Mesenchymal stem cell (in vitro differentiated cells and primary cell): ENCODE results near the gene PCSK7.
"Not testable (repeated sequence)": the region's sequence is repeated elsewhere in the genome, so short reads cannot be mapped to it uniquely, and the experiment has no call there.

Experiments used
- DNase-seq: peaks from one replicate; pipeline ENCODE4 v3.0.0-alpha.2; 2013
- H2AFZ ChIP-seq: one replicate; pipeline ENCODE4 v1.6.1; 2013; ENCODE audit warnings: low read depth, mild to moderate bottlenecking, control low read depth, inconsistent platforms, low read length, moderate library complexity
- H2AK5ac ChIP-seq: 2 replicates; pipeline ENCODE4 v1.6.1; 2013; ENCODE audit warnings: low read length, moderate library complexity, mild to moderate bottlenecking, inconsistent platforms; ENCODE audit not compliant: severe bottlenecking
- H2BK120ac ChIP-seq: one replicate; pipeline ENCODE4 v1.6.1; 2013; ENCODE audit warnings: low read depth, mild to moderate bottlenecking, inconsistent platforms, low read length, moderate library complexity
- H2BK12ac ChIP-seq, 2 experiments: one replicate each; pipeline ENCODE4 v1.6.1; 2013; ENCODE audit warnings: inconsistent platforms in 2 of 2, low read length in 2 of 2, mild to moderate bottlenecking in 2 of 2, moderate library complexity in 2 of 2, control low read depth in 1 of 2
- H2BK15ac ChIP-seq: one replicate; pipeline ENCODE4 v1.6.1; 2013; ENCODE audit warnings: mild to moderate bottlenecking, low read depth, inconsistent platforms; ENCODE audit not compliant: poor library complexity, severe bottlenecking
- H2BK5ac ChIP-seq: 2 replicates; pipeline ENCODE4 v1.6.1; 2013; ENCODE audit warnings: low read depth, mild to moderate bottlenecking, low read length, control low read depth, inconsistent platforms; ENCODE audit not compliant: poor library complexity, severe bottlenecking
- H3K14ac ChIP-seq, 2 experiments: one replicate each; pipeline ENCODE4 v1.6.1; 2013; ENCODE audit warnings: inconsistent platforms in 2 of 2, low read length in 2 of 2, control low read depth in 1 of 2, mild to moderate bottlenecking in 1 of 2, moderate library complexity in 1 of 2
- H3K18ac ChIP-seq, 2 experiments: one replicate each; pipeline ENCODE4 v1.6.1; 2013; ENCODE audit warnings: inconsistent platforms in 2 of 2, low read length in 2 of 2, control low read depth in 1 of 2, low read depth in 1 of 2, mild to moderate bottlenecking in 1 of 2
- H3K23ac ChIP-seq, 2 experiments: one replicate each; pipeline ENCODE4 v1.6.1; 2013; ENCODE audit warnings: inconsistent platforms in 2 of 2, low read length in 2 of 2, mild to moderate bottlenecking in 2 of 2, moderate library complexity in 2 of 2, control low read depth in 1 of 2
- H3K27ac ChIP-seq: 2 replicates; pipeline ENCODE4 v1.5.1; 2013; ENCODE audit warnings: mild to moderate bottlenecking, moderate library complexity, low read length, control low read depth, inconsistent platforms; ENCODE audit not compliant: poor library complexity, severe bottlenecking
- H3K27me3 ChIP-seq, 2 experiments: 2 replicates each; pipeline versions ENCODE4 v1.6.1 to v1.7.0; 2013; ENCODE audit warnings: low read length in 2 of 2, mild to moderate bottlenecking in 2 of 2, moderate library complexity in 2 of 2, control low read depth in 1 of 2, inconsistent platforms in 1 of 2; ENCODE audit not compliant: control insufficient read depth in 1 of 2, insufficient read depth in 1 of 2
- H3K36me3 ChIP-seq, 2 experiments: 2 replicates each; pipeline versions ENCODE4 v1.6.1 to v1.7.0; 2013; ENCODE audit warnings: low read length in 2 of 2, control low read depth in 1 of 2, inconsistent platforms in 1 of 2, low read depth in 1 of 2, mild to moderate bottlenecking in 1 of 2; ENCODE audit not compliant: insufficient read depth in 2 of 2, control insufficient read depth in 1 of 2
- H3K4ac ChIP-seq, 2 experiments: one replicate each; pipeline ENCODE4 v1.6.1; 2013; ENCODE audit warnings: inconsistent platforms in 2 of 2, low read length in 2 of 2, mild to moderate bottlenecking in 2 of 2, moderate library complexity in 2 of 2, control low read depth in 1 of 2, low read depth in 1 of 2
- H3K4me1 ChIP-seq: 2 replicates; pipeline ENCODE4 v1.6.1; 2013; ENCODE audit warnings: low read depth, low read length, control low read depth; ENCODE audit not compliant: control insufficient read depth, insufficient read depth
- H3K4me2 ChIP-seq: 2 replicates; pipeline ENCODE4 v1.6.1; 2013; ENCODE audit warnings: low read length, mild to moderate bottlenecking, inconsistent platforms; ENCODE audit not compliant: poor library complexity, severe bottlenecking
- H3K4me3 ChIP-seq, 2 experiments: 2 replicates each; pipeline versions ENCODE4 v1.5.1 to v1.7.0; 2013; ENCODE audit warnings: low read length in 2 of 2, mild to moderate bottlenecking in 2 of 2, control low read depth in 1 of 2, low read depth in 1 of 2; ENCODE audit not compliant: insufficient read depth in 1 of 2
- H3K79me1 ChIP-seq: replicated peaks from 2 replicates; pipeline ENCODE4 v1.6.1; 2013; ENCODE audit warnings: mild to moderate bottlenecking, control low read depth, low read length, inconsistent platforms; ENCODE audit not compliant: poor library complexity, severe bottlenecking
- H3K9ac ChIP-seq: 2 replicates; pipeline ENCODE4 v1.7.0; 2013; ENCODE audit warnings: mild to moderate bottlenecking, low read length, moderate library complexity
- H3K9me3 ChIP-seq: 2 replicates; pipeline ENCODE4 v1.7.0; 2013; ENCODE audit warnings: mild to moderate bottlenecking, low read length; ENCODE audit not compliant: control insufficient read depth
- H4K8ac ChIP-seq: one replicate; pipeline ENCODE4 v1.6.1; 2013; ENCODE audit warnings: inconsistent platforms, mild to moderate bottlenecking, low read length, moderate library complexity
- H4K91ac ChIP-seq: one replicate; pipeline ENCODE4 v1.6.1; 2013; ENCODE audit warnings: mild to moderate bottlenecking, low read length, inconsistent platforms
- WGBS: methylation state at CpG from one replicate; pipeline ENCODE4 v1.1.7; 2013; ENCODE audit warnings: mixed read lengths; 5-methylcytosine and 5-hydroxymethylcytosine counted together

The PCSK7 gene

DNA sequence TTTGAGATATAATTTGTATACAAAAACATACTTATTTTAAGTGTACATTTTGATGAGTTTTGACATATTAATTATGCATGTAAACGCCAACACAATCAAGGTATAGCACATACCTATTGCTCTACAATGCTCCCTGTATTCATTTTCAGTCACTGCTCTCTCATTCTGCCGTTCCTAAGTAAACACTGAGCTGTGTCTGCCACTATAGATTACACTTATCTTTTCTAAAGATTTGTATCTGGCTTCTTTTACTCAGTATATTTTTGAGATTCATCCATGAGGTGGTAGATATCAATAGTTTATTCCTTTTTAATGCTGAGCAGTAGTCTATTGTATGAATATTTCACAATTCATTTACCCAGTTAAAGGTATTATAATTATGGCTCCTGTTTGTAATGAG, 33.9 kb upstream of the PCSK7 start:
- H3K14ac ChIP-seq, result no peak overlapping the region
- H3K4me3 ChIP-seq, result no peak overlapping the region
- DNase-seq, result no peak
- H2BK12ac ChIP-seq, result no peak overlapping the region
- no peak overlapping the region for H2AK5ac ChIP-seq
- H3K27me3 ChIP-seq, result no peaks in the 10 kb centered on the region
- no peak overlapping the region for H3K27ac ChIP-seq
- peaks cover 13% of the 10 kb centered on the region for H3K79me1 ChIP-seq
- no peak overlapping the region for H3K9ac ChIP-seq
- H4K91ac ChIP-seq, result no peak overlapping the region
- WGBS, result 93% methylated on average over 2 of the region's 2 CpGs
- no peak overlapping the region for H4K8ac ChIP-seq
- H3K36me3 ChIP-seq, result peaks cover 16 to 21% of the 10 kb centered on the region in 2 experiments
- H2BK15ac ChIP-seq, result no peak overlapping the region
- no peak overlapping the region for H3K4ac ChIP-seq
- no peaks in the 10 kb centered on the region for H3K9me3 ChIP-seq
- no peak overlapping the region for H2BK5ac ChIP-seq
- H3K4me1 ChIP-seq, result no peaks in the 10 kb centered on the region
- H3K4me2 ChIP-seq, result no peak overlapping the region
- no peak overlapping the region for H2AFZ ChIP-seq
- H3K23ac ChIP-seq, result no peak overlapping the region
- no peak overlapping the region for H3K18ac ChIP-seq
- no peak overlapping the region for H2BK120ac ChIP-seq

DNA sequence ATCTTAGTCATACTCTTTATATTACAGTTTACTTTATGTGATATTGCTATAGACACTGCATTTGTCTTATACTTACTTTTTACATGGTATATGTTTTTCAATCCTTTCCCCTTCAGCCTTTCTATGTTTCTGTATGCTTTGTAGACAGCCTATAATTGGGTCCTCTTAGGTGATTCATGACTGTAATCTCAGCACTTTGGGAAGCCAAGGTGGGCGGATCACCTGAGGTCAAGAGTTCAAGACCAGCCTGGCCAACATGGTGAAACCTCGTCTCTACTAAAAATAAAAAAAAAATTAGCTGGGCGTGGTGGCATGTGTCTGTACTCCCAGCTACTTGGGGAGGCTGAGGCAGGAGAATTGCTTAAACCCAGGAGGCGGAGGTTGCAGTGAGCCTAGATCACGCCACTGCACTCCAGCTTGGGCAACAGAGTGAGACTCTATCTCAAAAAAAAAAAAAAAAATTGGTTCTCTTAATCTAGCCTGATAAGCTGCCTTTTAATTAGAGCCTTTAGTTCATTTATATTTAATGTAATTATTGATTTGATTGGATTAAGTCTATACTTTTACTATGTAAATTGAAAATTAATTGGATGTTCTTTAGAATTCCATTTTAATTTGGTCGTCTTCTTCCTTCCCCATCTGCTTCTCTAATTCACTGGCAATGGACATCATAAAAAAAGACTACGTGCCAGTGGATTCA, 32.9 kb upstream of the PCSK7 start:
- H3K23ac ChIP-seq, DNase-seq, H2BK5ac ChIP-seq, H3K4me1 ChIP-seq, H3K4me3 ChIP-seq, H3K14ac ChIP-seq, H3K27ac ChIP-seq, H3K27me3 ChIP-seq, H4K8ac ChIP-seq, H3K9ac ChIP-seq, H2BK15ac ChIP-seq, H3K4ac ChIP-seq, H3K4me2 ChIP-seq, H4K91ac ChIP-seq, H3K18ac ChIP-seq, H2BK12ac ChIP-seq, H3K9me3 ChIP-seq, H2BK120ac ChIP-seq, H2AFZ ChIP-seq, H2AK5ac ChIP-seq: not testable (repeated sequence)
- 100% methylated on average over 5 of the region's 7 CpGs for WGBS
- H3K36me3 ChIP-seq, result peaks cover 16 to 22% of the 10 kb centered on the region in 2 experiments
- H3K79me1 ChIP-seq, result peaks cover 12% of the 10 kb centered on the region

DNA sequence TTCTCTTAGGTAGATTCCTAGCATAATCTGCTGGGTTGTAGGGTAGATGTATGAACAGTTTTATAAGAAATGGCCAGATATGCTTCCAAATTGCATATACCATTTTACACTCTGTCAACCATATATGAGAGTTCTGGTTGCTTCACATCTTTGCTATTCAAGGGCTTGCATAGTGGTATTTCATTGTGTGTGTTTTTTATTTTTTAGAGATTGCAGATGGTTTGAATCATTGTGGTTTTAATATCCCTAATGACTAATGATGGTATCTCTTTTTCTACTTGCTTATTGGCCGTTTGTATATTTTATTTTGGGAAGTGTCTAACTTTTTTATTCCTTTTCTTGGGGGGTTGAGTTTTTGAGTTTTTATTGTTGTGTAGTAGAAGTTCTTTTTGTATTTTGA, 27.5 kb upstream of the PCSK7 start:
- Histone ChIP-seq H2BK12ac (no peak overlapping the region), H3K27ac (no peak overlapping the region), H3K23ac (no peak overlapping the region), H3K27me3 (no peaks in the 10 kb centered on the region), H2AFZ (no peak overlapping the region), H3K79me1 (peaks cover 9% of the 10 kb centered on the region), H3K14ac (no peak overlapping the region), H3K36me3 (peaks cover 16 to 23% of the 10 kb centered on the region in 2 experiments), H2BK120ac (no peak overlapping the region), H4K91ac (no peak overlapping the region), H4K8ac (no peak overlapping the region), H3K4me1 (no peaks in the 10 kb centered on the region), H3K4me3 (peak overlapping the region in 1 of 2 experiments; percentile 27), H2BK15ac (no peak overlapping the region), H2AK5ac (no peak overlapping the region), H3K18ac (no peak overlapping the region), H2BK5ac (no peak overlapping the region), H3K4ac (no peak overlapping the region), H3K9me3 (no peaks in the 10 kb centered on the region), H3K9ac (peak overlapping the region; percentile 13), H3K4me2 (no peak overlapping the region)
- 30% methylated on average over 1 of the region's 1 CpG for WGBS
- no peak for DNase-seq

DNA sequence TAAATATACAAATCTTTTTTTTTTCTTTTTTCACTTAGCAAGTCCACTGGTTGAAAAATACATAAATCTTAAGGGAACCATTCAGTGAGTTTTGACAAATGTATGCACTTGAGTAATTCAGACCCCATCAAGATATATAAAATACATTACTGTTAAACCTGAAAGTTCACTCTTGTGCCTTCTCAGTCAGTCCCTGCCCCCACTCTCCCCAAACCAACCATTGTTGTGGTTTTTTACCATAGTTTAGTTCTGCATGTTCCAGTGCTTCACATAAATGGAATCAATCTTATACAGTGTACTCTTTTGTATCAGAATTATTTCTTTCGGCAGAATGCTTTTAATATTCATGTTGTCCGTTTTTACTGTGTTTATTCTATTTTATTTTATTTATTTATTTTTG, 26.7 kb upstream of the PCSK7 start:
- no peak overlapping the region for H3K4me2 ChIP-seq
- no peak overlapping the region for H2BK120ac ChIP-seq
- H2BK12ac ChIP-seq, result no peak overlapping the region
- H3K14ac ChIP-seq, result no peak overlapping the region
- no peaks in the 10 kb centered on the region for H3K27me3 ChIP-seq
- peaks cover 7% of the 10 kb centered on the region for H3K79me1 ChIP-seq
- no peak overlapping the region for H3K4ac ChIP-seq
- no peak overlapping the region for H2AK5ac ChIP-seq
- H3K9ac ChIP-seq, result no peak overlapping the region
- WGBS, result no CpG with 5 or more reads among the region's 2 CpGs
- H4K91ac ChIP-seq, result no peak overlapping the region
- no peak overlapping the region for H3K4me3 ChIP-seq
- no peaks in the 10 kb centered on the region for H3K9me3 ChIP-seq
- H2AFZ ChIP-seq, result no peak overlapping the region
- H4K8ac ChIP-seq, result no peak overlapping the region
- no peak overlapping the region for H3K23ac ChIP-seq
- H2BK15ac ChIP-seq, result no peak overlapping the region
- no peak overlapping the region for H2BK5ac ChIP-seq
- H3K18ac ChIP-seq, result no peak overlapping the region
- H3K4me1 ChIP-seq, result no peaks in the 10 kb centered on the region
- peaks cover 20 to 31% of the 10 kb centered on the region in 2 experiments for H3K36me3 ChIP-seq
- no peak for DNase-seq
- no peak overlapping the region for H3K27ac ChIP-seq
